AG10803 (cell line): ENCODE data around the gene SLC6A14.

Source experiments
- DNase-seq: peaks from one replicate; pipeline ENCODE4 v3.0.0; 2010; ENCODE audit warnings: low read depth
- H3K4me3 ChIP-seq: 2 replicates; pipeline ENCODE4 v1.5.1; 2011; ENCODE audit warnings: mild to moderate bottlenecking, low read length, control low read depth
- TF ChIP-seq, protein P1 (sequence below): conservative IDR thresholded peaks from 2 replicates; pipeline ENCODE4 v1.5.1; 2011; ENCODE audit warnings: mild to moderate bottlenecking, low read length, control low read depth, inconsistent platforms

SLC6A14 gene

DNA sequence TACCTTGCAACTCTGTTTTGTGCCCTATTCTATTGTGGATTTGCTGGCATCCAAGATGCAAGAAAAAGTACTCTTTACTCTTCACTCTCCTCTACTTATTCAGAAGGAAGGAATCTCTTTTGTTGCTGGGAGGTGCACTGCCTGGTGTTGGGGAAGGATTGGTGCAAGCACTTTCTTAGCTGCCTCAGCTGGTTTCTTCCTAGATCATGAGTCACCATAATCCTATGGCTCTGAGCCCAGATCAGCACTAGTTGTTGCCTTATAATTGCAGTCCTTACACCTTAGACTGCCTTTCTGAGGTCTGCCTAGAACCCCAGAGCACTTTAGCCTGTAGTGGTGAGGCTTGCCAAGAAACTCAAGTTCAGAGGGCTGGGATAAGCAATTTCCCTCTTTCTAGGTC is 63.4 kb downstream of the SLC6A14 start:
- no peak overlapping the region for H3K4me3 ChIP-seq
- TF ChIP-seq, protein P1, sequence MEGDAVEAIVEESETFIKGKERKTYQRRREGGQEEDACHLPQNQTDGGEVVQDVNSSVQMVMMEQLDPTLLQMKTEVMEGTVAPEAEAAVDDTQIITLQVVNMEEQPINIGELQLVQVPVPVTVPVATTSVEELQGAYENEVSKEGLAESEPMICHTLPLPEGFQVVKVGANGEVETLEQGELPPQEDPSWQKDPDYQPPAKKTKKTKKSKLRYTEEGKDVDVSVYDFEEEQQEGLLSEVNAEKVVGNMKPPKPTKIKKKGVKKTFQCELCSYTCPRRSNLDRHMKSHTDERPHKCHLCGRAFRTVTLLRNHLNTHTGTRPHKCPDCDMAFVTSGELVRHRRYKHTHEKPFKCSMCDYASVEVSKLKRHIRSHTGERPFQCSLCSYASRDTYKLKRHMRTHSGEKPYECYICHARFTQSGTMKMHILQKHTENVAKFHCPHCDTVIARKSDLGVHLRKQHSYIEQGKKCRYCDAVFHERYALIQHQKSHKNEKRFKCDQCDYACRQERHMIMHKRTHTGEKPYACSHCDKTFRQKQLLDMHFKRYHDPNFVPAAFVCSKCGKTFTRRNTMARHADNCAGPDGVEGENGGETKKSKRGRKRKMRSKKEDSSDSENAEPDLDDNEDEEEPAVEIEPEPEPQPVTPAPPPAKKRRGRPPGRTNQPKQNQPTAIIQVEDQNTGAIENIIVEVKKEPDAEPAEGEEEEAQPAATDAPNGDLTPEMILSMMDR = no peak
- peak; percentile 1 for DNase-seq
